ENCODE results near the gene TRPM4. TPM values are rescaled to one million over a fixed set of nuclear protein-coding genes. Genes with fewer than 3 reads are reported as not detected.

The TRPM4 gene
- polyA plus RNA-seq, 1 of the 3 experiments (the other 2 are of a cell fraction), result 20.6 TPM

GRCh38 chr19:49152119-49152550, 5.5 kb upstream of the TRPM4 start:
- WGBS (ENCODE audit: low lambda C conversion rate), result 42% methylated on average over 5 of the region's 10 CpGs
- Histone ChIP-seq H3K9me3 (no peaks in the 10 kb centered on the region), H3F3A (replicated peaks; ENCODE audit: insufficient read depth) (peaks cover 12% of the 10 kb centered on the region), H3K36me3 (replicated peaks in 1 of 2; ENCODE audit: control insufficient read depth in 1 of 2, insufficient read depth in 2 of 2, low read length in 1 of 2) (no peaks in the 10 kb centered on the region), H4K20me1 (ENCODE audit: insufficient read depth) (no peaks in the 10 kb centered on the region), H3K4me1 (ENCODE audit: control insufficient read depth in 1 of 2, insufficient read depth in 2 of 2, low read depth in 1 of 2, low read length in 1 of 2) (peaks cover 0 to 17% of the 10 kb centered on the region in 2 experiments; a peak in 1 of 4 replicates), H3K27me3 (ENCODE audit: insufficient read depth) (no peaks in the 10 kb centered on the region), H3K27ac (ENCODE audit: low read depth in 2 of 2, low read length in 1 of 2) (no peak overlapping the region), H3K4me2 (no peak overlapping the region), H2AFZ (ENCODE audit: low read depth) (no peak overlapping the region), H3K4me3 (ENCODE audit: low read depth in 2 of 2, low read length in 1 of 2) (no peak overlapping the region), H3K9ac (no peak overlapping the region), H3K9me2 (no peaks in the 10 kb centered on the region), H3K79me2 (ENCODE audit: insufficient read depth) (no peaks in the 10 kb centered on the region)
- ChIA-PET POLR2A (no interaction called here), CTCF (interaction anchor here (0.8 to 11.1 kb wide), 3 partner anchors 45 to 54 kb away, joined by 3 to 87 read pairs (median 6); no protein-coding TSS in a partner anchor)
- no peak for DNase-seq
- TF ChIP-seq, protein P1, sequence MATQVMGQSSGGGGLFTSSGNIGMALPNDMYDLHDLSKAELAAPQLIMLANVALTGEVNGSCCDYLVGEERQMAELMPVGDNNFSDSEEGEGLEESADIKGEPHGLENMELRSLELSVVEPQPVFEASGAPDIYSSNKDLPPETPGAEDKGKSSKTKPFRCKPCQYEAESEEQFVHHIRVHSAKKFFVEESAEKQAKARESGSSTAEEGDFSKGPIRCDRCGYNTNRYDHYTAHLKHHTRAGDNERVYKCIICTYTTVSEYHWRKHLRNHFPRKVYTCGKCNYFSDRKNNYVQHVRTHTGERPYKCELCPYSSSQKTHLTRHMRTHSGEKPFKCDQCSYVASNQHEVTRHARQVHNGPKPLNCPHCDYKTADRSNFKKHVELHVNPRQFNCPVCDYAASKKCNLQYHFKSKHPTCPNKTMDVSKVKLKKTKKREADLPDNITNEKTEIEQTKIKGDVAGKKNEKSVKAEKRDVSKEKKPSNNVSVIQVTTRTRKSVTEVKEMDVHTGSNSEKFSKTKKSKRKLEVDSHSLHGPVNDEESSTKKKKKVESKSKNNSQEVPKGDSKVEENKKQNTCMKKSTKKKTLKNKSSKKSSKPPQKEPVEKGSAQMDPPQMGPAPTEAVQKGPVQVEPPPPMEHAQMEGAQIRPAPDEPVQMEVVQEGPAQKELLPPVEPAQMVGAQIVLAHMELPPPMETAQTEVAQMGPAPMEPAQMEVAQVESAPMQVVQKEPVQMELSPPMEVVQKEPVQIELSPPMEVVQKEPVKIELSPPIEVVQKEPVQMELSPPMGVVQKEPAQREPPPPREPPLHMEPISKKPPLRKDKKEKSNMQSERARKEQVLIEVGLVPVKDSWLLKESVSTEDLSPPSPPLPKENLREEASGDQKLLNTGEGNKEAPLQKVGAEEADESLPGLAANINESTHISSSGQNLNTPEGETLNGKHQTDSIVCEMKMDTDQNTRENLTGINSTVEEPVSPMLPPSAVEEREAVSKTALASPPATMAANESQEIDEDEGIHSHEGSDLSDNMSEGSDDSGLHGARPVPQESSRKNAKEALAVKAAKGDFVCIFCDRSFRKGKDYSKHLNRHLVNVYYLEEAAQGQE (IDR thresholded peaks at IDR 0.05; ENCODE audit: low read depth, low read length), result no peak
- TF ChIP-seq SMC3 (IDR thresholded peaks at IDR 0.05; ENCODE audit: low read depth, low read length) (no peak), USF2 (IDR thresholded peaks at IDR 0.05; ENCODE audit: borderline replicate concordance, low read depth, low read length) (no peak), TAF1 (IDR thresholded peaks at IDR 0.05; ENCODE audit: borderline replicate concordance, low read depth, low read length) (no peak), FOXJ3 (CRISPR knock-in tag; IDR thresholded peaks at IDR 0.05) (no peak), GATA2 (CRISPR knock-in tag; IDR thresholded peaks at IDR 0.05) (no peak), GABPA (IDR thresholded peaks at IDR 0.05; ENCODE audit: low read depth) (no peak), NRF1 (IDR thresholded peaks at IDR 0.05; ENCODE audit: low read depth, low read length) (no peak)

- Histone ChIP-seq H3K4me2 (no peak overlapping the region), H3K9ac (no peak overlapping the region), H3K27ac (ENCODE audit: low read depth in 2 of 2, low read length in 1 of 2) (no peak overlapping the region), H2AFZ (ENCODE audit: low read depth) (no peak overlapping the region), H4K20me1 (ENCODE audit: insufficient read depth) (no peaks in the 10 kb centered on the region), H3K4me3 (ENCODE audit: low read depth in 2 of 2, low read length in 1 of 2) (no peak overlapping the region), H3K9me3 (no peaks in the 10 kb centered on the region), H3F3A (replicated peaks; ENCODE audit: insufficient read depth) (peaks cover 12% of the 10 kb centered on the region), H3K27me3 (ENCODE audit: insufficient read depth) (no peaks in the 10 kb centered on the region), H3K9me2 (no peaks in the 10 kb centered on the region), H3K36me3 (replicated peaks in 1 of 2; ENCODE audit: control insufficient read depth in 1 of 2, insufficient read depth in 2 of 2, low read length in 1 of 2) (no peaks in the 10 kb centered on the region), H3K79me2 (ENCODE audit: insufficient read depth) (peaks cover 7% of the 10 kb centered on the region), H3K4me1 (ENCODE audit: control insufficient read depth in 1 of 2, insufficient read depth in 2 of 2, low read depth in 1 of 2, low read length in 1 of 2) (peaks cover 0 to 21% of the 10 kb centered on the region in 2 experiments; a peak in 1 of 4 replicates)
- 79% methylated on average over 10 of the region's 10 CpGs for WGBS (ENCODE audit: low lambda C conversion rate)
- CTCF ChIA-PET, result interaction anchor here (11.1 kb wide), 1 partner anchor 55 kb away, joined by 87 read pairs; no protein-coding TSS in a partner anchor
- no peak for DNase-seq
- TF ChIP-seq SIN3A (IDR thresholded peaks at IDR 0.05; ENCODE audit: borderline replicate concordance, low read depth, low read length), result no peak
- POLR2A ChIA-PET, result no interaction called here
Measured at GRCh38 chr19:49153167-49153809, 4.3 kb upstream of the TRPM4 start.

Measured in SK-N-SH (cell line).